ENCODE data around the gene SEL1L. TPM values are rescaled to one million over a fixed set of nuclear protein-coding genes. Genes with fewer than 3 reads are reported as not detected.
"Not testable (repeated sequence)": the region's sequence is repeated elsewhere in the genome, so short reads cannot be mapped to it uniquely, and the experiment has no call there.

SEL1L gene
- total RNA-seq, 1 experiment from 2014 or later = 116 TPM

DNA sequence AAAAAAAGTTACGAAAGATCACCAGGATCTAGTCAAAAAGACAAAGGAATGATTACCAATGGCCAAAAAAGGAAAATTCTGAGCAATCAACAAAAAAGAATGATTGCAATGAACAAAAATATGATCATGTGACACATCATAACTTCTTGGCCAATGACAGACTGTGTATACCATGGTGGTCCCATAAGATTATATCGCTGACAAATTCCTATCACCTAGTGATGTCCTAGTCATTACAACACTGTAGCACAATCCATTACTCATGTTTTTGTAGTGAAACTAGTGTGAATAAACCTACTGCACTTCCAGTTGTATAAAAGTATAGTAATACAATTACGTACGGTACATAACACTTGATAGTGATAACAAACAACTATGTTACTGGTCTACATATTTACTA is 12.3 kb downstream of the SEL1L start:
- no peak overlapping the region for H3K4me3 ChIP-seq (ENCODE audit: low read length)
- H3K9me3 ChIP-seq (ENCODE audit: low read length) = no peaks in the 10 kb centered on the region
- H3K9ac ChIP-seq (ENCODE audit: low read length) = no peak overlapping the region
- no peak overlapping the region for H3K27ac ChIP-seq (ENCODE audit: low read length)
- H2AFZ ChIP-seq (ENCODE audit: low read length) = no peak overlapping the region
- H4K20me1 ChIP-seq (ENCODE audit: insufficient read depth, low read depth, low read length) = no peaks in the 10 kb centered on the region
- DNase-seq = no peak
- H3K27me3 ChIP-seq (ENCODE audit: low read length) = no peaks in the 10 kb centered on the region
- no peak overlapping the region for H3K4me2 ChIP-seq (ENCODE audit: low read depth, low read length, poor library complexity, severe bottlenecking)
- peaks cover 84% of the 10 kb centered on the region for H3K79me2 ChIP-seq (ENCODE audit: low read length)
- peaks cover 85% of the 10 kb centered on the region for H3K36me3 ChIP-seq (ENCODE audit: insufficient read depth, low read length)
- no peaks in the 10 kb centered on the region for H3K9me2 ChIP-seq (replicated peaks; ENCODE audit: insufficient read depth, low read length)
- H3K4me1 ChIP-seq (ENCODE audit: low read length) = no peaks in the 10 kb centered on the region

- Histone ChIP-seq H3K4me3 (ENCODE audit: low read length) (no peak overlapping the region), H3K9ac (ENCODE audit: low read length) (no peak overlapping the region), H4K20me1 (ENCODE audit: insufficient read depth, low read depth, low read length) (no peaks in the 10 kb centered on the region), H3K27me3 (ENCODE audit: low read length) (no peaks in the 10 kb centered on the region), H3K36me3 (ENCODE audit: insufficient read depth, low read length) (peaks cover 74% of the 10 kb centered on the region), H2AFZ (ENCODE audit: low read length) (no peak overlapping the region), H3K9me3 (ENCODE audit: low read length) (no peaks in the 10 kb centered on the region), H3K27ac (ENCODE audit: low read length) (no peak overlapping the region), H3K4me1 (ENCODE audit: low read length) (no peaks in the 10 kb centered on the region), H3K4me2 (ENCODE audit: low read depth, low read length, poor library complexity, severe bottlenecking) (no peak overlapping the region), H3K9me2 (replicated peaks; ENCODE audit: insufficient read depth, low read length) (no peaks in the 10 kb centered on the region), H3K79me2 (ENCODE audit: low read length) (peaks cover 68% of the 10 kb centered on the region)
- DNase-seq = no peak
These were observed 14.2 kb downstream of the SEL1L start for GRCh38 chr14:81519200-81520011.

- H3K36me3 ChIP-seq (ENCODE audit: insufficient read depth, low read length) = peaks cover 67% of the 10 kb centered on the region
- no peak overlapping the region for H3K9ac ChIP-seq (ENCODE audit: low read length)
- H4K20me1 ChIP-seq (ENCODE audit: insufficient read depth, low read depth, low read length) = no peaks in the 10 kb centered on the region
- no peak for DNase-seq
- H3K27me3 ChIP-seq (ENCODE audit: low read length) = no peaks in the 10 kb centered on the region
- H3K79me2 ChIP-seq (ENCODE audit: low read length) = peaks cover 56% of the 10 kb centered on the region
- no peak overlapping the region for H3K4me3 ChIP-seq (ENCODE audit: low read length)
- no peak overlapping the region for H3K4me2 ChIP-seq (ENCODE audit: low read depth, low read length, poor library complexity, severe bottlenecking)
- no peaks in the 10 kb centered on the region for H3K4me1 ChIP-seq (ENCODE audit: low read length)
- no peaks in the 10 kb centered on the region for H3K9me2 ChIP-seq (replicated peaks; ENCODE audit: insufficient read depth, low read length)
- H2AFZ ChIP-seq (ENCODE audit: low read length) = no peak overlapping the region
- H3K27ac ChIP-seq (ENCODE audit: low read length) = no peak overlapping the region
- H3K9me3 ChIP-seq (ENCODE audit: low read length) = no peaks in the 10 kb centered on the region
These were observed 15.8 kb downstream of the SEL1L start for GRCh38 chr14:81517798-81518398.

DNA sequence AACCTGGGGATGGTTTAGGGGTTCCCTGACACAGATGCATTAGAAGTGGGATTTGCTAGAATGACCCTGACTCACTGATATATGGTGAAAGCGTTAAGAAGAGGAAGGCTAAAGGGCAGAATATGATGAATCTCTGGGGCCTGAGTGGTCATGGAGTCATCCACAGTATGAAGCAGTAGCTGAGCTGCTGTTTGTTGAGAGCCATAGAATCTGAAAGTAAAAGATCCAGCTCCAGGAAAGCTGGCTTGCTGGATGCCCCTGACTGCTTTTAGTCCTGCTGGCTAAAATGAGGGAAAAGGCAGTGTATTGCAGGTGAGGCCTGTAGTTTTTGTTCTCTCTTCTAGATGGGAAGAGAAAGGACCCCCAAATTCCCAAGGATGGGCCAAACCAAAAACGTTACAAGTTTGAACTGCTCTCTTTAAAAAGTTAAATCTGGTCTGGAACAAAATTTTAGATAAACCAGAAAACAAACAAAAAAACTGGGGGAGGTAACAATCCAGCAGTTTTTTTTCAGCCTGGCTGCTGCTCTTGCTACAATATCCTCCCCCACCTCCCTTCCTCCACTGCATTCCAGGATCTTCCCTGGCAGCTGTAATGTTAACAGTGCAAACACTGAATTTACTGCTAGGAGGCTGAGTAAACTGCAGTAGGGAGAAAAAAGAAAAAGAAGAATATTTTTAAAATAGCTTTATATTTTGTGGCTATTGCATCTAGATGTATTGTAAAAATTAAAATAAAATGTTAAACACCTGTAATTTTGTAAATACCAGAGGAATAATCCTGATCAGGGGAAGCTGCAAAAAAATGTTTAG is 16.5 kb downstream of the SEL1L start:
- Histone ChIP-seq H3K79me2 (ENCODE audit: low read length) (peaks cover 56% of the 10 kb centered on the region), H3K9me2 (replicated peaks; ENCODE audit: insufficient read depth, low read length) (no peaks in the 10 kb centered on the region), H3K9ac (ENCODE audit: low read length) (no peak overlapping the region), H3K4me3 (ENCODE audit: low read length) (no peak overlapping the region), H3K27me3 (ENCODE audit: low read length) (no peaks in the 10 kb centered on the region), H3K27ac (ENCODE audit: low read length) (no peak overlapping the region), H4K20me1 (ENCODE audit: insufficient read depth, low read depth, low read length) (no peaks in the 10 kb centered on the region), H3K4me1 (ENCODE audit: low read length) (no peaks in the 10 kb centered on the region), H3K36me3 (ENCODE audit: insufficient read depth, low read length) (peaks cover 65% of the 10 kb centered on the region), H2AFZ (ENCODE audit: low read length) (no peak overlapping the region), H3K9me3 (ENCODE audit: low read length) (no peaks in the 10 kb centered on the region), H3K4me2 (ENCODE audit: low read depth, low read length, poor library complexity, severe bottlenecking) (no peak overlapping the region)
- no peak for DNase-seq

GRCh38 chr14:81515927-81516326 is 17.7 kb downstream of the SEL1L start:
- H3K9me3 ChIP-seq (ENCODE audit: low read length); H3K4me2 ChIP-seq (ENCODE audit: low read depth, low read length, poor library complexity, severe bottlenecking); H3K4me1 ChIP-seq (ENCODE audit: low read length); DNase-seq; H3K9me2 ChIP-seq (replicated peaks; ENCODE audit: insufficient read depth, low read length); H3K4me3 ChIP-seq (ENCODE audit: low read length); H4K20me1 ChIP-seq (ENCODE audit: insufficient read depth, low read depth, low read length); H3K27me3 ChIP-seq (ENCODE audit: low read length); H3K9ac ChIP-seq (ENCODE audit: low read length); H2AFZ ChIP-seq (ENCODE audit: low read length); H3K27ac ChIP-seq (ENCODE audit: low read length): not testable (repeated sequence)
- peaks cover 57% of the 10 kb centered on the region for H3K79me2 ChIP-seq (ENCODE audit: low read length)
- H3K36me3 ChIP-seq (ENCODE audit: insufficient read depth, low read length) = peaks cover 56% of the 10 kb centered on the region

- not testable (repeated sequence) for DNase-seq; H3K4me2 ChIP-seq (ENCODE audit: low read depth, low read length, poor library complexity, severe bottlenecking); H3K4me1 ChIP-seq (ENCODE audit: low read length); H4K20me1 ChIP-seq (ENCODE audit: insufficient read depth, low read depth, low read length); H3K27ac ChIP-seq (ENCODE audit: low read length); H3K4me3 ChIP-seq (ENCODE audit: low read length); H3K9me2 ChIP-seq (replicated peaks; ENCODE audit: insufficient read depth, low read length); H3K27me3 ChIP-seq (ENCODE audit: low read length); H3K9me3 ChIP-seq (ENCODE audit: low read length); H3K9ac ChIP-seq (ENCODE audit: low read length); H2AFZ ChIP-seq (ENCODE audit: low read length)
- Histone ChIP-seq H3K36me3 (ENCODE audit: insufficient read depth, low read length) (peaks cover 49% of the 10 kb centered on the region), H3K79me2 (ENCODE audit: low read length) (peaks cover 64% of the 10 kb centered on the region)
These were observed 20.8 kb downstream of the SEL1L start for GRCh38 chr14:81512826-81513225.

DNA sequence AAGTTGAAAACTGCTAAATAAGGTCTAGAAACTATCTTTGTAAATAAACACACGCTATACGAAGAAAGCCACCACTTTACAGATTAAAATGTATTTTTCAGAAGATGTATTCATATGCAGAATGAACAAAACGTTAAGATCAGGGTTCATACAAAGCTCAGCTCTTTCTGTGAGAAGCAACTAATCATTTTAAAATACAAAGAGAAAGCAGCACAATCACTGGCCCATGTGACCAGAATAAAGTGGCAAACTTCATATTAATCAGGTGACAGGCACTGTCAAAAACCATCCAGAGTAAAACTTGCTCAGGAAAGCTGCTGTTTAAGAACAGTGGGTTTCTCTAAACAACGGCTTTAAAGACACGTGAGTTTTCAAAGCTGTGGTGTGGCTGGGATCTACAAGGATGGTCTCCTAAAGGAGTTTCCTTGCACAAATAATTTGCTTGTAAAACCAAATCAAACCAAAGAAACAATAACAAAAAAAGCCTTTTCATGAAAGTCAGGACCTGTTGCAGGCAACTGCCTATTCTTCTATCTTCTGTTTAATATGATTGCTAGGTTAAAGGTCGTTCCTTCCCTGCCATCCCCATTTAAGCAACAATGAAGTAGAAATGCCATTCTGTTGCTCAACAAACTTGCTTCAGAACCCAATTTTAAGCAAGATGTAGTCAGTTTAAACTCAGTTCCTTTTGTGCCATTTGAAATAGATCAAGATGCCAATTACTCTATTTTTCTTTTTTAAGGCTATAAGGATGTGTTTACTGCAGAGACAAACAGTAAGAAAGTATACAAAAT is 22.3 kb downstream of the SEL1L start:
- Histone ChIP-seq H3K9me3 (ENCODE audit: low read length) (no peaks in the 10 kb centered on the region), H3K27ac (ENCODE audit: low read length) (no peak overlapping the region), H3K9me2 (replicated peaks; ENCODE audit: insufficient read depth, low read length) (no peaks in the 10 kb centered on the region), H3K4me2 (ENCODE audit: low read depth, low read length, poor library complexity, severe bottlenecking) (no peak overlapping the region), H3K4me3 (ENCODE audit: low read length) (no peak overlapping the region), H3K4me1 (ENCODE audit: low read length) (no peaks in the 10 kb centered on the region), H3K9ac (ENCODE audit: low read length) (no peak overlapping the region), H4K20me1 (ENCODE audit: insufficient read depth, low read depth, low read length) (no peaks in the 10 kb centered on the region), H3K79me2 (ENCODE audit: low read length) (peaks cover 67% of the 10 kb centered on the region), H3K27me3 (ENCODE audit: low read length) (no peaks in the 10 kb centered on the region), H3K36me3 (ENCODE audit: insufficient read depth, low read length) (peaks cover 50% of the 10 kb centered on the region), H2AFZ (ENCODE audit: low read length) (no peak overlapping the region)
- no peak for DNase-seq

Data from Karpas-422 (cell line).